Activated T-cell treated with anti-CD3 and anti-CD28 coated beads for 48 hours (primary cell): ENCODE results near the gene CHRM1.

ENCODE experiments used
- DNase-seq: peaks from one replicate; pipeline ENCODE4 v3.0.0-alpha.2; 2020; ENCODE audit warnings: low read depth

Gene CHRM1

GRCh38 chr11:62905296-62905695, 15.9 kb downstream of the CHRM1 start:
- DNase-seq = no peak

DNA sequence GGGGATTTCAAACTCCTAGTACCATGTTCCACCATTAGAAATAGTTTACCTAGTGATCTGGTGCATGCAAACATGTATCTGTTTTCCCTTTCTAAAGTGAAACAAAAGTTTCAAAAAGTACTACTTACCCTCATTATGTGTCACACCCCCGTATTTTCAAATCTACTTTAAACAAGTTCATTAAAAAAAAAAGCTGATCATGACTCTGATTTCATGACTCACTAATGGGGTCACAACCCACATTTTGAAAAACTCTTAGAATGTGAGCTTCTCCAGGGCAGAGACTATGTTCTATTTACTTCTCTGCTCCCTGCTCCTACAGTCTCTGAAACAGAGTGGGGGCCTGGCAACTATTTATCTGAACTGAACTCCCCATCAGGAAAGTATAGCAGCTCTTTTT, 18.2 kb downstream of the CHRM1 start:
- DNase-seq = no peak

DNA sequence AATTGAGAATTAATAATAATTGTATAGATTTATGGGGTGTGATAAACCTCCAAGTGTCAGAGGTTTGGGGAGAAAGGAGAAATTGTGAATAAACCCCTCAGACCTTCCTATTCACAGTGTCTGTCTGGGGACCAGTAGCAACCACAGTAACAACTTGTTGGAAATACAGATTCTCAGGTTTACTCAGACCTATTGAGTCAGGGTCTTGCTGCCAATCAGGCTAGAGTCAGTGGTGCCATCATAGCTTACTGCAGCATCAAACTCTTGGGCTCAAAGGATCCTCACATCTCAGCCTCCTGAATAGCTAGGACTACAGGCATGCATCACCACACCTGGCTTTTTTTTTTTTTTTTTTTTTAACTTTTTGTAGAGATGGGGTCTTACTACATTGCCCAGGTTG, 23.1 kb downstream of the CHRM1 start:
- no peak for DNase-seq

GRCh38 chr11:62897311-62897710, 23.9 kb downstream of the CHRM1 start:
- DNase-seq = no peak

DNA sequence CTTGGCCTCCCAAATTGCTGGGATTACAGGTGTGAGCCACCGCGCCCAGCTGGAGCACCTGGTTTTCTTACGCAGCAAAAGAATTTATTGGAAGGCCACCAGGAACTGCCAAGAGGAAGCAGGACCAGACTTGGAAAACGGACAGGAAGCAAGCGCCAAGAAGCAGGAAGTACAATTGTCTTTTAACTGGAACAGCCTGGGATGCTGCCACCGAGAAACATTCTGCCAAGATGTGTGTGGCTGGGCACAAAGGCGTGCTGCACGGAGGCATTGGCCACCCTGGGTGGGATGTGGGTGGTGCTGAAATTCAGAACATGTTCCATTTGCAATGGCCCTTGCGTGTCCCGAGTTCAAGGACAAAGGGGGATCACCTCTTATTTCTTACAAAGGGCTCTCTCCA, 25.1 kb downstream of the CHRM1 start:
- no peak for DNase-seq

DNA sequence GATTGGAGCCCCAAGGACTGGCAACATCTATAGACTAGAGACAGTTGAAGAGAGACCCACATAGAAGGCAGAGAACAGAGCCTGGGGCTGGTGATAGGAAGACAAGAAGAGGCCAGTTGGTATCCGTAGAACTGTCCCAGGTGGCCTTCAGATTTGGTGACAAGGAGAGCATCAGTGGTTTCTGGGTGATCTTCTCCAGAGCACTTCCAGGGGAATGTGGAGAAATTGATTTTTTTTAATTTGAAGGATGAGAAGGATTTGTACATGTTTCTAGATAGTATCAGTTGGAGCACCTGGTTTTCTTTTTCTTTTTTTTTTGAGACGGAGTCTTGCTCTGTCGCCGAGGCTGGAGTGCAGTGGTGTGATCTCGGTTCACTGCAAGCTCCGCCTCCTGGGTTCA, 25.7 kb downstream of the CHRM1 start:
- no peak for DNase-seq

- no peak for DNase-seq
Observed at GRCh38 chr11:62892077-62892922, 28.9 kb downstream of the CHRM1 start.

DNA sequence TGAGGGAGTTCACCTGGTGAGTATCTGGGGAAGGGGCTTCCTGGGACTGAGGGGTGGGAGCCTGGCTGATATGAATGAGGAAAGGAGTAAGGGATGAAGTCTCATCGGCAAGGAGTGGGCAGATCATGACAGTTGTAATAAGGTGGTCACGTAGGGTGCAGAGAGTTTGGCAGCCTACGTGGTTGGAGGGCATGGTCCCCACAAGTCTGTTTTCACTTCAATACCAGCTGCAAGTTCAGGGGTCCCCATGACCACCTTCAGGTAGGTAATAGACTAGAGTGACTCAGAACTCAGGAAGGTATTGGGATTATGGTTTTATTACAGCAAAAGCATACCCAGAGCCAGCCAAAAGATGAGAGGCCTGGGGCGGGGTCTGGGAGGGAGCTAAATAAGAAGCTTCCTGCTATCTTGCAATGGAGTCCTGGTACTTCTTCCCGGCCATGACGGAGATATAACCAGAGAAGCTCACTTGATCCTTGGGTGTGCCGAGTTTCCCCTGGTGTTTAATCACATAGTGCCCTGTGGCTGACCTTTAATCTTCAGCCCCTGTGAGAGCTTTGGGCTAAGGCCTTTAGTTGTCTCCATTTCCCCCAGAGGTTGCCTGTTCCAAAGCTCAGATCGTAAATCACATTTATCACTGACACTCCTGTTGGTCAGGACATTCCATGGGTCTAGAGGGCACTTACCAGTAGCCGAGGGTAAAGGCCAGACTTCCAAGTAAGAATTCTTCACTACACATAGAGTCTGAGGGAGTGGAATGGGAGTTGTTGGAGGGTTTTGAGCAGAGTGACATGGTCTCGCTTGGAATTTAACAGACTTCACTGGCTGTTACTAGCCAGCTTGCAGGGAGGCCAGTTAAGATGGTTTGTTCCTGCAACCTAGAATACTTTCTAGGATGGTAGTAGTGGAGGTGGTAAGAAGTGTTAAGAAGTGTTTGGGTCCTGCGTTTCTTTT, 31.4 kb downstream of the CHRM1 start:
- no peak for DNase-seq

- DNase-seq = no peak
Observed at GRCh38 chr11:62889126-62889483, 32.1 kb downstream of the CHRM1 start.

DNA sequence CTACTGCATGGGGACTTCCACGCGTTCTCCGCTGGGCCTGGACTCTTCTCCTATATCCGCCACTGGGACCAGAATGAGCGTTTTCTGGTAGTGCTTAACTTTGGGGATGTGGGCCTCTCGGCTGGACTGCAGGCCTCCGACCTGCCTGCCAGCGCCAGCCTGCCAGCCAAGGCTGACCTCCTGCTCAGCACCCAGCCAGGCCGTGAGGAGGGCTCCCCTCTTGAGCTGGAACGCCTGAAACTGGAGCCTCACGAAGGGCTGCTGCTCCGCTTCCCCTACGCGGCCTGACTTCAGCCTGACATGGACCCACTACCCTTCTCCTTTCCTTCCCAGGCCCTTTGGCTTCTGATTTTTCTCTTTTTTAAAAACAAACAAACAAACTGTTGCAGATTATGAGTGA, 32.8 kb downstream of the CHRM1 start:
- no peak for DNase-seq

DNA sequence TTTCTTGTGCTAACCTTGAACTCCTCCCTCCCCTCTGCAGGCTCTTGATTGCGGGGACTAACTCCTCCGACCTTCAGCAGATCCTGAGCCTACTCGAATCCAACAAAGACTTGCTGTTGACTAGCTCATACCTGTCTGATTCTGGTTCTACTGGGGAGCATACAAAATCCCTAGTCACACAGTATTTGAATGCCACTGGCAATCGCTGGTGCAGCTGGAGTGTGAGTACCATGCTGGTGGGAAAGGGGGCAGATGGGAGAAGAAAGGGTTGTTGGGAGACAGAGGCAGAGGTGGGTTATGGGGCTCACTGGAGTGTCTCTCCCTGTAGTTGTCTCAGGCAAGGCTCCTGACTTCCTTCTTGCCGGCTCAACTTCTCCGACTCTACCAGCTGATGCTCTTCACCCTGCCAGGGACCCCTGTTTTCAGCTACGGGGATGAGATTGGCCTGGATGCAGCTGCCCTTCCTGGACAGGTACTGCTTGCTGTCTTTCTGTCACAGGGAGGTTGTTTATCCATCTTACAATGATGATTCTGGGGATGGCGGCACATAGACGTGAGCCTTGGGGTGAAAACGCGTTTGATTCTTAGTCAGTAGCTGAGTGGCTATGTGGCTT, 35.9 kb downstream of the CHRM1 start:
- no peak for DNase-seq

DNA sequence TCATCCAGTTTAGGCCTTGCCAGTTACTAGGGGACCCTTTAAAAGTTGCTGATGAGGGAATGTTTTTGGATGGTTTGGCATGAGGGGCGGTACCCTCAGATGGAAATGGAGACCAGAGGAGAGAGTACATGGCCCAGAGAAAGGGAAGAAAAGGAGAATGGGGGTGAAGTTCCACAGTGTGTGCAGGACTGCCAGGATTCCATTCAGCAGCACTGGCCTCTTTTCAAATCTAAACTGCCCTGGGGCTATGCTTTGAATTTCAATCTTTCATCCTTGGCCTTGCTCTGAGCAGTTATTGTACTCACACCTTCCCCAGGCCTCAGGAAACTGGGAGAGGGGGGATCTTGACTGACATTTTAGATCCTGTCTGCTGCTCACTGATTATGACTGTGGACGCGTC, 37.5 kb downstream of the CHRM1 start:
- no peak for DNase-seq

DNA sequence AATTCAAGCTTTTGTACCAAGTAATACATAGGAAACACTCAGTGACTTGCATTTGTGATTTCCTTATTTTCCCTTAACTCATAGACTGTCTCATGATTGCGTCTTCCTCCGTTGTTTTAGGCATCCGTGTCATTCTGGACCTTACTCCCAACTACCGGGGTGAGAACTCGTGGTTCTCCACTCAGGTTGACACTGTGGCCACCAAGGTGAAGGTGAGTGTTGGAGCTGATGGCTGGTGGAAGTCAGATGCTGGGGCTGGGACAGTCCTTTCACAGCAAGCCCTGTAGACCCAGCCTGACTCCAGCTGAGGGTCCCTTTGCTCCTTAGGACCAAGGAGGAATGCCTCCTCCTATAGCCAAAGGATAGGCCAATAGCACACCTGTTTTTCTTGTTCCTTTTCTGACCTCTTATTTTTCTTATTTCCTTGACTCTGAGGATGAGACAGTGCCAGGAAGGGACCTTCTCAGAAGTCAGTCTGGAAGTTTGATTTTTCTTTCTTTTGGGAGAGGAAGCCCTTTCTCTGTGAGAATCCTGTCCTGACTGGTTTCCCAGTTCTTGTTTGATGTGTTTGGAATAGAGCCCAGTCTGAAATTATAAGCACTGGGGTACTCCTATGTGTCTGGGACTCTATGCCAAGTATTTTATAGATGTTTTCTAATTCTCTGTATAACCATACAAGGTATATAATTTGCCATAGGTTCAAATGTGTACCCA, 38.2 kb downstream of the CHRM1 start:
- DNase-seq = no peak

- DNase-seq = no peak
Observed at GRCh38 chr11:62882431-62882749, 38.8 kb downstream of the CHRM1 start.

DNA sequence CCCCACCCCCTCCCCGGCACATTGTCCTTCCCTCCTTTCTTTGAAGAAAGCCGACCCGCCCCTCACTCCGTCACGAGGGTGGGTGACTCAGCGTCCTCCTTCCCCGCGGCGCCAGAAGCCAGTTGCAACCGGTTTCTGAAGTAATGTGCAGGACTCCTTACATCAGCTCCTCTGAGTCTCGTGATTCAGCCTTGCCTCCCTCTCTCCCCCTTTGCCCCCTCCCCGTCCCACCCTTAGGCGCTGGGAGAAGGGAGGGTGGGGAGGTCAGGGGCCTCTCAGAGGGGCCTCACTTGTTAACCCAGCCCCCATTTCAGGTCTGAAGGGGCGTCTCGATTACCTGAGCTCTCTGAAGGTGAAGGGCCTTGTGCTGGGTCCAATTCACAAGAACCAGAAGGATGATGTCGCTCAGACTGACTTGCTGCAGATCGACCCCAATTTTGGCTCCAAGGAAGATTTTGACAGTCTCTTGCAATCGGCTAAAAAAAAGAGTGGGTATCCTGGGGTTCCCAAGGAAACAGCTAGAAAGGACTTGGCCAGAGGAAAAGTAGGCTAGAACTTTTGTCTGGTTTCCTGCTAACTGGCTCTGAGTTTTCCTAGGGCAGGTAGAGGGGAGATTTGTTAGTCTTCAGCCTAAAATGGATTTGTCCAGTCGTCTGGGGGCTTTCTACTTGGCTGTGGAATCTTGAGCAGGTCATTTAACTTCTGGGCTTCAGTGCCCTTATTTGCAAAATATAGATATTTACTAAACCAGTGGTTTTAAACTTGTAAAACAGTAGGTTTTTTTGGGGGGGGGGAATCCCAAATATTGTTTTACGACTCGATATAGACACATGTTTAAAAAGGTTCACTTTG, 39.4 kb downstream of the CHRM1 start:
- peak; percentile 91 for DNase-seq

DNA sequence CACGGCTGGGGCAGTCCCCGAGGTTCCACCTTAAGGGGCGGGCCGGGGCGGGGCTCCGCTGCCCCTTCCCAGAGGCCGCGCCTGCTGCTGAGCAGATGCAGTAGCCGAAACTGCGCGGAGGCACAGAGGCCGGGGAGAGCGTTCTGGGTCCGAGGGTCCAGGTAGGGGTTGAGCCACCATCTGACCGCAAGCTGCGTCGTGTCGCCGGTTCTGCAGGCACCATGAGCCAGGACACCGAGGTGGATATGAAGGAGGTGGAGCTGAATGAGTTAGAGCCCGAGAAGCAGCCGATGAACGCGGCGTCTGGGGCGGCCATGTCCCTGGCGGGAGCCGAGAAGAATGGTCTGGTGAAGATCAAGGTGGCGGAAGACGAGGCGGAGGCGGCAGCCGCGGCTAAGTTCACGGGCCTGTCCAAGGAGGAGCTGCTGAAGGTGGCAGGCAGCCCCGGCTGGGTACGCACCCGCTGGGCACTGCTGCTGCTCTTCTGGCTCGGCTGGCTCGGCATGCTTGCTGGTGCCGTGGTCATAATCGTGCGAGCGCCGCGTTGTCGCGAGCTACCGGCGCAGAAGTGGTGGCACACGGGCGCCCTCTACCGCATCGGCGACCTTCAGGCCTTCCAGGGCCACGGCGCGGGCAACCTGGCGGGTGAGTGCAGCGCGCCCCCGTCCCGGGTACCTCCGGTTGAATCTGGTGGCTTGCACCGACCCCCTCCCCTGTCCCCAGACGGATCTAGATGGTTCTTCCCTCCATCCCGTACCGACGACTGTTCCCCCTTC, 40.2 kb downstream of the CHRM1 start, which contains the start of gene SLC3A2:
TSS of gene SLC3A2 (plus strand) at position 94 of the 776 bp plus-strand sequence. CDS start at position 222, 128 bp downstream.
- DNase-seq = peak; percentile 85

DNA sequence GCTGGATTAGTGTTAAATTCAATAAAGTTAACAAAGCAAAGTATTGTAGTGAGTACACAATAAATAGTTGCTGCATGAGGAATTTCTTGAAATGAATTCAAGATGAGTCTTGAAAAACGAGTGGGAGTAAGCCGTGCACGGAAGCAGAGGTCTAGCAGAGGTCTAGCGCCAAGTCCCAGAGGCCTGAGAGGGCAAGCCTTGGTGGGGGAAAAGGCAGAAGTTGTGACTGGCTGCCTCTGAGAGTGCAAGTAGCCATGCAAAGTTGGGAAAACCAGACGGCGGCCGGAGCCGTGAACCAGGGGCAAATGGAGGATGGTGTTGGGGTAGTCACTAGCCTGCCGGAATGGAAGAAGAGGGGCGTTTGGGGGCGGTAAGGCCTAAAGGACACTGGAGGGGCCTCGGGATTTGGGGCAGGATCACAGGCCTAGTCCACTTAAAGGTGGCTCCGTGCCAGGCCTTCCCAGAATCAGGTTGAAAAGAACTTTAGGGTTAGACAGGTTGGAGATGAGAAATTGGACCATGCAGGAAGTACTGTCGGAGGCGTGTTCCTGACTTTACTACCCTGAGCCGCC, 40.8 kb downstream of the CHRM1 start:
- DNase-seq = peak; percentile 51

- DNase-seq = no peak
Observed at GRCh38 chr11:62879235-62879978, 41.8 kb downstream of the CHRM1 start.

GRCh38 chr11:62876712-62877111, 44.5 kb downstream of the CHRM1 start:
- DNase-seq = no peak
